ENCODE measurements around the gene ZBTB45.
A peak's percentile ranks its signal among the peaks of the same experiment; 100 is the strongest.

ZBTB45 gene

GRCh38 chr19:58468216-58468839 lies 51.3 kb downstream of the ZBTB45 start:
- no peak for ATAC-seq
- TF ChIP-seq OSR1 (CRISPR knock-in tag; IDR thresholded peaks at IDR 0.05) (no peak), ARNTL (CRISPR knock-in tag; IDR thresholded peaks at IDR 0.05; ENCODE audit: borderline replicate concordance, low read depth) (no peak), ZNF70 (CRISPR knock-in tag; IDR thresholded peaks at IDR 0.05) (no peak), ZFP30 (CRISPR knock-in tag; IDR thresholded peaks at IDR 0.05) (no peak), ZNF565 (CRISPR knock-in tag; conservative IDR thresholded peaks at IDR 0.05; ENCODE audit: low read depth) (no peak), ZC3H10 (CRISPR knock-in tag; IDR thresholded peaks at IDR 0.05) (no peak), BACH2 (CRISPR knock-in tag; IDR thresholded peaks at IDR 0.05; ENCODE audit: borderline replicate concordance) (no peak), TOX (CRISPR knock-in tag; IDR thresholded peaks at IDR 0.05; ENCODE audit: borderline replicate concordance) (no peak), TCF4 (CRISPR knock-in tag; IDR thresholded peaks at IDR 0.05; ENCODE audit: borderline replicate concordance) (no peak)

GRCh38 chr19:58466760-58467589 lies 52.6 kb downstream of the ZBTB45 start, which contains the start of gene ZNF324:
Gene ZNF324 (plus strand): TSS chr19:58467080. CDS start chr19:58469186, 2,106 bp downstream.
- TF ChIP-seq RARB (CRISPR knock-in tag; IDR thresholded peaks at IDR 0.05): no peak
- no peak for TF ChIP-seq CSDC2 (CRISPR knock-in tag; IDR thresholded peaks at IDR 0.05)
- TF ChIP-seq, protein P1, sequence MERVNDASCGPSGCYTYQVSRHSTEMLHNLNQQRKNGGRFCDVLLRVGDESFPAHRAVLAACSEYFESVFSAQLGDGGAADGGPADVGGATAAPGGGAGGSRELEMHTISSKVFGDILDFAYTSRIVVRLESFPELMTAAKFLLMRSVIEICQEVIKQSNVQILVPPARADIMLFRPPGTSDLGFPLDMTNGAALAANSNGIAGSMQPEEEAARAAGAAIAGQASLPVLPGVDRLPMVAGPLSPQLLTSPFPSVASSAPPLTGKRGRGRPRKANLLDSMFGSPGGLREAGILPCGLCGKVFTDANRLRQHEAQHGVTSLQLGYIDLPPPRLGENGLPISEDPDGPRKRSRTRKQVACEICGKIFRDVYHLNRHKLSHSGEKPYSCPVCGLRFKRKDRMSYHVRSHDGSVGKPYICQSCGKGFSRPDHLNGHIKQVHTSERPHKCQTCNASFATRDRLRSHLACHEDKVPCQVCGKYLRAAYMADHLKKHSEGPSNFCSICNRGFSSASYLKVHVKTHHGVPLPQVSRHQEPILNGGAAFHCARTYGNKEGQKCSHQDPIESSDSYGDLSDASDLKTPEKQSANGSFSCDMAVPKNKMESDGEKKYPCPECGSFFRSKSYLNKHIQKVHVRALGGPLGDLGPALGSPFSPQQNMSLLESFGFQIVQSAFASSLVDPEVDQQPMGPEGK (CRISPR knock-in tag; IDR thresholded peaks at IDR 0.05; ENCODE audit: borderline replicate concordance): no peak
- no peak for TF ChIP-seq ZNF8 (CRISPR knock-in tag; IDR thresholded peaks at IDR 0.05)
- no peak for TF ChIP-seq ZFP30 (CRISPR knock-in tag; IDR thresholded peaks at IDR 0.05)
- no peak for TF ChIP-seq ARNTL (CRISPR knock-in tag; IDR thresholded peaks at IDR 0.05; ENCODE audit: borderline replicate concordance, low read depth)
- TF ChIP-seq ZC3H10 (CRISPR knock-in tag; IDR thresholded peaks at IDR 0.05): no peak
- TF ChIP-seq ZNF70 (CRISPR knock-in tag; IDR thresholded peaks at IDR 0.05): no peak
- ATAC-seq: peak; percentile 94

- TF ChIP-seq ZNF70 (CRISPR knock-in tag; IDR thresholded peaks at IDR 0.05) (no peak), CSDC2 (CRISPR knock-in tag; IDR thresholded peaks at IDR 0.05) (no peak), ZC3H10 (CRISPR knock-in tag; IDR thresholded peaks at IDR 0.05) (no peak), TCF4 (CRISPR knock-in tag; IDR thresholded peaks at IDR 0.05; ENCODE audit: borderline replicate concordance) (no peak), ISL1 (CRISPR knock-in tag; IDR thresholded peaks at IDR 0.05) (no peak), TOX (CRISPR knock-in tag; IDR thresholded peaks at IDR 0.05; ENCODE audit: borderline replicate concordance) (no peak), ZFP30 (CRISPR knock-in tag; IDR thresholded peaks at IDR 0.05) (no peak), POU6F1 (CRISPR knock-in tag; IDR thresholded peaks at IDR 0.05; ENCODE audit: borderline replicate concordance, low read depth) (no peak), ESRRG (CRISPR knock-in tag; IDR thresholded peaks at IDR 0.05) (no peak), ARNTL (CRISPR knock-in tag; IDR thresholded peaks at IDR 0.05; ENCODE audit: borderline replicate concordance, low read depth) (no peak), OSR1 (CRISPR knock-in tag; IDR thresholded peaks at IDR 0.05) (no peak), GLIS3 (CRISPR knock-in tag; IDR thresholded peaks at IDR 0.05) (no peak; the same call in 1 of the 2 replicates)
- peak; percentile 44 for ATAC-seq
Observed at GRCh38 chr19:58466089-58466759, 53.4 kb downstream of the ZBTB45 start.

Data from SK-N-SH treated with all-trans-retinoic acid at 6 μM for 48 hours (cell line).